GM21619 (cell line): ENCODE data around the gene ULK4.

ENCODE experiments used
- ATAC-seq: cut with Tn5 transposase; IDR thresholded peaks from one replicate; pipeline ENCODE4 v1.9.1; 2021; ENCODE audit not compliant: unreplicated experiment

ULK4 gene

GRCh38 chr3:41370307-41370706 lies 591.6 kb downstream of the ULK4 start:
- ATAC-seq = no peak

- ATAC-seq = no peak
Observed at GRCh38 chr3:41369838-41370237, 592.1 kb downstream of the ULK4 start.

- ATAC-seq = no peak
Observed at GRCh38 chr3:41365973-41366372, 595.9 kb downstream of the ULK4 start.

GRCh38 chr3:41364736-41365135 lies 597.2 kb downstream of the ULK4 start:
- no peak for ATAC-seq

GRCh38 chr3:41363830-41364523 lies 597.9 kb downstream of the ULK4 start:
- no peak for ATAC-seq

- ATAC-seq = no peak
Observed at GRCh38 chr3:41362638-41363559, 599.0 kb downstream of the ULK4 start.

- no peak for ATAC-seq
Observed at GRCh38 chr3:41357271-41357670, 604.6 kb downstream of the ULK4 start.

- ATAC-seq = no peak
Observed at GRCh38 chr3:41356775-41357174, 605.1 kb downstream of the ULK4 start.

GRCh38 chr3:41352510-41352909 lies 609.4 kb downstream of the ULK4 start:
- no peak for ATAC-seq

GRCh38 chr3:41350441-41350840 lies 611.5 kb downstream of the ULK4 start:
- ATAC-seq = no peak

GRCh38 chr3:41348401-41348800 lies 613.5 kb downstream of the ULK4 start:
- no peak for ATAC-seq

GRCh38 chr3:41346698-41347270 lies 615.1 kb downstream of the ULK4 start:
- no peak for ATAC-seq

GRCh38 chr3:41345788-41346187 lies 616.1 kb downstream of the ULK4 start:
- no peak for ATAC-seq

GRCh38 chr3:41339758-41340157 lies 622.1 kb downstream of the ULK4 start:
- ATAC-seq = no peak

- ATAC-seq = no peak
Observed at GRCh38 chr3:41338276-41338675, 623.6 kb downstream of the ULK4 start.

GRCh38 chr3:41334426-41334825 lies 627.5 kb downstream of the ULK4 start:
- ATAC-seq = no peak

- no peak for ATAC-seq
Observed at GRCh38 chr3:41331041-41331440, 630.9 kb downstream of the ULK4 start.

- ATAC-seq = no peak
Observed at GRCh38 chr3:41330465-41330864, 631.4 kb downstream of the ULK4 start.

GRCh38 chr3:41329881-41330280 lies 632.0 kb downstream of the ULK4 start:
- ATAC-seq = no peak

- no peak for ATAC-seq
Observed at GRCh38 chr3:41328926-41329325, 633.0 kb downstream of the ULK4 start.

GRCh38 chr3:41327718-41328117 lies 634.2 kb downstream of the ULK4 start:
- ATAC-seq = no peak

GRCh38 chr3:41324156-41324475 lies 637.8 kb downstream of the ULK4 start:
- ATAC-seq = no peak
